Measurements from ENCODE around the gene NPR1.

The NPR1 gene

DNA sequence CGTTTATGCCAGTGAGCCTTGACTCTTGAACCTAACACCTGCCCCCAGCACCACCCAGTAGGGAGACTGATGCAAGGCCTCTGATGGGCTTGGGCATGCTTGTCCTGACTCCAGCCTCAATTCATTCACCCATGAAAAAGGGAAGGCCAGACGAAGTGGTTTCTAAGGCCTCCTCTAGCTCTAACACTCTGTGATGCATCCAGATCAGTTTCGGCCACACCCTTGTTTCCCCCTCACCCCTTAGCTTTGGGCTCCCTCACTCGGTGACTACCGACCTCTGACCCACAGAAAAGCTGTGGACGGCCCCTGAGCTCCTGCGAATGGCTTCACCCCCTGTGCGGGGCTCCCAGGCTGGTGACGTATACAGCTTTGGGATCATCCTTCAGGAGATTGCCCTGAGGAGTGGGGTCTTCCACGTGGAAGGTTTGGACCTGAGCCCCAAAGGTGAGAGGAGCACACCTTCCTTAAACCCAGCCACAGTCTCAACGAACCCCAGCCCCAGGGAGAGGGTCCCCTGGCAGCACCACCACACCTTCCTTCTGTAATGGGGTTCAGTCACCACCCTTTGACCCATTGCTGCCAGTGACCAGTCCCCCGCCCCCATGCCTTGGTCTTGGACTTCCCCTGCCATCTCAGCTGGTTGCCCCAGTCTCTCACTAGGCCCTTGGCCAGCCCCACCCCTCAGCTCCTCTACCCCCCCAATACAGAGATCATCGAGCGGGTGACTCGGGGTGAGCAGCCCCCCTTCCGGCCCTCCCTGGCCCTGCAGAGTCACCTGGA is 9.0 kb downstream of the NPR1 start:
- H3K4me3 ChIP-seq (ENCODE audit: low read depth, low read length), result no peak overlapping the region
- DNase-seq (ENCODE audit: low read depth), result no peak
- in situ Hi-C loops (cut with HindIII; ENCODE audit: low sequenced_read_pairs), result no loop called here
- TF ChIP-seq, protein P1, sequence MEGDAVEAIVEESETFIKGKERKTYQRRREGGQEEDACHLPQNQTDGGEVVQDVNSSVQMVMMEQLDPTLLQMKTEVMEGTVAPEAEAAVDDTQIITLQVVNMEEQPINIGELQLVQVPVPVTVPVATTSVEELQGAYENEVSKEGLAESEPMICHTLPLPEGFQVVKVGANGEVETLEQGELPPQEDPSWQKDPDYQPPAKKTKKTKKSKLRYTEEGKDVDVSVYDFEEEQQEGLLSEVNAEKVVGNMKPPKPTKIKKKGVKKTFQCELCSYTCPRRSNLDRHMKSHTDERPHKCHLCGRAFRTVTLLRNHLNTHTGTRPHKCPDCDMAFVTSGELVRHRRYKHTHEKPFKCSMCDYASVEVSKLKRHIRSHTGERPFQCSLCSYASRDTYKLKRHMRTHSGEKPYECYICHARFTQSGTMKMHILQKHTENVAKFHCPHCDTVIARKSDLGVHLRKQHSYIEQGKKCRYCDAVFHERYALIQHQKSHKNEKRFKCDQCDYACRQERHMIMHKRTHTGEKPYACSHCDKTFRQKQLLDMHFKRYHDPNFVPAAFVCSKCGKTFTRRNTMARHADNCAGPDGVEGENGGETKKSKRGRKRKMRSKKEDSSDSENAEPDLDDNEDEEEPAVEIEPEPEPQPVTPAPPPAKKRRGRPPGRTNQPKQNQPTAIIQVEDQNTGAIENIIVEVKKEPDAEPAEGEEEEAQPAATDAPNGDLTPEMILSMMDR (IDR thresholded peaks at IDR 0.05; ENCODE audit: low read depth, low read length, missing control alignments), result no peak

DNA sequence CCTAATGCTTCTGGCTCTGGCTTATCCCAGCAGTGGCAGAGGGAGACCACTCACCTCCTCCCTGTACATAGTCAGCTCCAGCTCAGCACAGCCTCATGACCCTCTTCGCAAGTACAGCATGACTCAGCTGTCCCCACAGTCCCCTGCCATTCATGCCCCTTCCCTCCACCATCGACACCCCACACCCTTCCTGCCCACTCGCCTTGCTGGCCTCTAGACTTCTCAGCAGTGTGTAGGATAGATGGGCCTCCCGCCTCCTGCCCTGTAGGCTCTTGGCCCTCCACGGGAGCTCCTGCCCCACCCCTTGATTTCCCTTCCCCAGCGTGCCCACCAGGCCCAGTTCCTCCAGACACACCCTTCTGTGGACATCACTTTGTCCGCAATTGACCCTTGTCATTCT is 9.8 kb downstream of the NPR1 start:
- no peak for DNase-seq (ENCODE audit: low read depth)
- H3K4me3 ChIP-seq (ENCODE audit: low read depth, low read length), result no peak overlapping the region
- in situ Hi-C loops (cut with HindIII; ENCODE audit: low sequenced_read_pairs), result no loop called here
- TF ChIP-seq, protein P1 (IDR thresholded peaks at IDR 0.05; ENCODE audit: low read depth, low read length, missing control alignments), result no peak

DNA sequence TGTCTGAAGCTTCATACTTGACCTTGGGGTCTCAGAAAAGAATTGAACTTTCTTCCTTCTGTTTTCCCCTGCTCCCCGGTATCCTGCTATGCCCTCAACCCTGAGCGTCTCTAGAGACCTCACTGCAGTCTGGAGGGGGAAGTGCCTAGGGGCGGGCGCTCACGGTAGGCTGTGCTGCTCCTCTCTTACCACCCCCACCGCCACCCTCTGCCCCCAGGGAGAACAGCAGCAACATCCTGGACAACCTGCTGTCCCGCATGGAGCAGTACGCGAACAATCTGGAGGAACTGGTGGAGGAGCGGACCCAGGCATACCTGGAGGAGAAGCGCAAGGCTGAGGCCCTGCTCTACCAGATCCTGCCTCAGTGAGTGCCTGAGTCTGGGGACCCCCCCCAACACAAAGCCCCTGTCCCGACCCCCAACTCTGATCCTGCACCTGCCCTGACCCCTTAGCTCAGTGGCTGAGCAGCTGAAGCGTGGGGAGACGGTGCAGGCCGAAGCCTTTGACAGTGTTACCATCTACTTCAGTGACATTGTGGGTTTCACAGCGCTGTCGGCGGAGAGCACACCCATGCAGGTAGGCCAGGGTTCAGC is 10.3 kb downstream of the NPR1 start:
- H3K4me3 ChIP-seq (ENCODE audit: low read depth, low read length), result no peak overlapping the region
- TF ChIP-seq, protein P1 (IDR thresholded peaks at IDR 0.05; ENCODE audit: low read depth, low read length, missing control alignments), result no peak
- in situ Hi-C loops (cut with HindIII; ENCODE audit: low sequenced_read_pairs), result no loop called here
- no peak for DNase-seq (ENCODE audit: low read depth)

DNA sequence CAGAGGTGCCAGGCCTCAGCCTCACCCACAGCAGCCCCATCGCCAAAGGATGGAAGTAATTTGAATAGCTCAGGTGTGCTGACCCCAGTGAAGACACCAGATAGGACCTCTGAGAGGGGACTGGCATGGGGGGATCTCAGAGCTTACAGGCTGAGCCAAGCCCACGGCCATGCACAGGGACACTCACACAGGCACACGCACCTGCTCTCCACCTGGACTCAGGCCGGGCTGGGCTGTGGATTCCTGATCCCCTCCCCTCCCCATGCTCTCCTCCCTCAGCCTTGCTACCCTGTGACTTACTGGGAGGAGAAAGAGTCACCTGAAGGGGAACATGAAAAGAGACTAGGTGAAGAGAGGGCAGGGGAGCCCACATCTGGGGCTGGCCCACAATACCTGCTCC is 15.0 kb downstream of the NPR1 start:
- DNase-seq (ENCODE audit: low read depth), result no peak
- in situ Hi-C loops (cut with HindIII; ENCODE audit: low sequenced_read_pairs), result no loop called here
- TF ChIP-seq, protein P1 (IDR thresholded peaks at IDR 0.05; ENCODE audit: low read depth, low read length, missing control alignments), result no peak
- no peak overlapping the region for H3K4me3 ChIP-seq (ENCODE audit: low read depth, low read length)

DNA sequence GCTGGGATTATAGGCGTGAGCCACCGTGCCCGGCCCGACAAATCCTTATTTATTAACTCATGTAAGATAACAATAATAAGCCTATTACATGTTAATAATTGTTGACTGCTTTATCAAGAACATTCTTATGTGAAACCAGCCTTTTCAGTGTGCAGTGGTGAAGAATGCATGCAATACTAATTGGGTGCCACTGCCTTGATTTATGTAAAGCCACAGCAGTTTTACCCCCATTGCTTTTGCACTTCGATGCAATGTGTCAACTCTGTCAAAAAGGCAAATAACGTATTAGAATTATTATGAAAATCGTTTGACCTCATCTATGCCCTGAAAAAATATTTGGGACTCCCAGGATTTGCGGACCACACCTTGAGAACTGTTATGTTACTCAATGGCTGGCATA is 18.3 kb downstream of the NPR1 start:
- TF ChIP-seq, protein P1 (IDR thresholded peaks at IDR 0.05; ENCODE audit: low read depth, low read length, missing control alignments), result no peak
- in situ Hi-C loops (cut with HindIII; ENCODE audit: low sequenced_read_pairs), result no loop called here
- DNase-seq (ENCODE audit: low read depth), result no peak
- no peak overlapping the region for H3K4me3 ChIP-seq (ENCODE audit: low read depth, low read length)

DNA sequence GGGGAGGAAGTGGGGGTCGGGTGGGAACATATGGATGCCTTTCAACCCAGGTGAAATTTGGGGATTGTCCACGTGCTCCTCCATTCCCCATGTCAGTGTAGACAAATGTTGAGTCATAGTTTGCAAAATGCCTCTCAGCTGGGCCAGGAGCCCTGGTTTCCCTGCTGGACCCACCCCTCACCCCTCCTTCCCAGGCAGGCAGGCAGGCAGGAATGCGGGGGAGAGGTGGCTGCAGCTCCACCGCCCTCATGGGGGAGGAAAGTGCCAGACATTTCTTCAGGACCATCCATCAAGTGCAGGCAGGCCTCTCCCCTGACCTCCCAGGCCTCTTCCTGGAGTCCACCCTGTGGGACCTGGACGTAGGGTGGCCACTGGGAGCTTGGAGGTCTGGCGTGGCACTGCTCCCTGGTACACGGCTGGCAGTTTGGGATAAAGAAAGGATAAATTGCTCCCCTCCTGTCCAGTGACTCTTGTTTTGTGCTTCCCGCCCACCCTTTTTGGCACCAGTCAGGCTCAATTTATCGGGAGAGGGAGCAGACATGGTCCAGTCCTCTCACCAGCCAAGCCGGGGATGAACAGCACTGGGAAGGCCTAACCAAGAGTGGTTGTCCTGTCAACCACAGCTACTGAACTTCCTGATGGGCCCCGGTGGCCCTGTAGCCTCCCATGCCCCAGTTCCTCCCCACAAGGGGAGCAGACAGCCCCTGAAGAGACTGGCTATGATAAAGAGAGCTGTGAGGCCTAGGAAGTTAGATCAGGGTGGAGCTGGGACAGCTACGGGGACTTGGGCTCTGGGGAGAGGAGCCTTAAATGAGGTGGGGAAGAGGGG is 18.9 kb downstream of the NPR1 start:
- H3K4me3 ChIP-seq (ENCODE audit: low read depth, low read length), result no peak overlapping the region
- in situ Hi-C loops (cut with HindIII; ENCODE audit: low sequenced_read_pairs), result no loop called here
- no peak for DNase-seq (ENCODE audit: low read depth)
- TF ChIP-seq, protein P1 (IDR thresholded peaks at IDR 0.05; ENCODE audit: low read depth, low read length, missing control alignments), result no peak

Measured in astrocyte of the cerebellum (primary cell).